ENCODE results near the gene CACNA1D. TPM values are rescaled to one million over a fixed set of nuclear protein-coding genes. Genes with fewer than 3 reads are reported as not detected.

CACNA1D gene
- total and polyA plus RNA-seq, 8 donors: 5.3 to 22.8 (median 11.6) TPM

DNA sequence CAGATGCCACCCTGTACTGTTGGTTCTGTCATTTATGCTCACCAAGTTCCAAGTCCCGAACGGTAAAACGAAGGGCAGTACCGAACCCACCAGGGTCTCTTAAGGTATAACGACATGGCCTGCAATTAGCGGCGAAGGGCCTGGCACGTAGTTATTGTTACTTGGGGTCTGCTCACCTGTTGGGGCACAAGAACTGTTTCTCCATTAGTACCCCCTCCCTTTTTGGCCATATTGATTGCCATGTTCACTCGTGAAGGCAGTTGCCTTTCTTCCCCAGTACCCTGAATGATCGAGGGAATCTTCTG is 352.4 kb downstream of the CACNA1D start:
- Histone ChIP-seq H3K36me3 (no peaks in the 10 kb centered on the region), H3K9me3 (no peaks in the 10 kb centered on the region), H3K4me3 (peak overlapping the region; percentile 18 to 88 (median 78)), H3K27ac (peak overlapping the region in 2 of 4 donors; percentile 95 to 99), H3K27me3 (no peaks in the 10 kb centered on the region), H3K4me1 (peaks cover 24 to 30% (median 27%) of the 10 kb centered on the region in 3 donors)
- 42 to 49% methylated on average over 10 of the region's 10 CpGs for WGBS, 2 donors
- no peak for ATAC-seq
- intact Hi-C loops (cut with DNase I): no loop called here
- DNase-seq: no peak
- no peak for FAIRE-seq
- TF ChIP-seq, protein P1, sequence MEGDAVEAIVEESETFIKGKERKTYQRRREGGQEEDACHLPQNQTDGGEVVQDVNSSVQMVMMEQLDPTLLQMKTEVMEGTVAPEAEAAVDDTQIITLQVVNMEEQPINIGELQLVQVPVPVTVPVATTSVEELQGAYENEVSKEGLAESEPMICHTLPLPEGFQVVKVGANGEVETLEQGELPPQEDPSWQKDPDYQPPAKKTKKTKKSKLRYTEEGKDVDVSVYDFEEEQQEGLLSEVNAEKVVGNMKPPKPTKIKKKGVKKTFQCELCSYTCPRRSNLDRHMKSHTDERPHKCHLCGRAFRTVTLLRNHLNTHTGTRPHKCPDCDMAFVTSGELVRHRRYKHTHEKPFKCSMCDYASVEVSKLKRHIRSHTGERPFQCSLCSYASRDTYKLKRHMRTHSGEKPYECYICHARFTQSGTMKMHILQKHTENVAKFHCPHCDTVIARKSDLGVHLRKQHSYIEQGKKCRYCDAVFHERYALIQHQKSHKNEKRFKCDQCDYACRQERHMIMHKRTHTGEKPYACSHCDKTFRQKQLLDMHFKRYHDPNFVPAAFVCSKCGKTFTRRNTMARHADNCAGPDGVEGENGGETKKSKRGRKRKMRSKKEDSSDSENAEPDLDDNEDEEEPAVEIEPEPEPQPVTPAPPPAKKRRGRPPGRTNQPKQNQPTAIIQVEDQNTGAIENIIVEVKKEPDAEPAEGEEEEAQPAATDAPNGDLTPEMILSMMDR (IDR thresholded peaks at IDR 0.05): no peak

DNA sequence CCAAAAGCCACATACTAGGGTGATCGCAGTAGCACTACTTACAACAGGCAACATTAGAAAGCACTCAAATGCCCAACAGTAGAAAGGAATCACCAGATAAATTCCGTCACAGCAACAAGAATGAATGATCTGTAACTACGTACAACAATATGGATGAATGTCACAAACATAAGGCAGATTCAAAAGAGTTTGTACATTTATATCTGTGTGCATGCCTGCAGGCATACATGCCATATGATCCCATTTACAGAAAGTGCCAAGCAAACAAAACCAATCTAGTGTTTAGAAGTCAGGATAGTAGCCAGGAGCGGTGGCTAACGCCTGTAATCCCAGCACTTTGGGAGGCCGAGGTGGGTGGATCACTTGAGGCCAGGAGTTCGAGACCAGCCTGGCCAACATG is 355.5 kb downstream of the CACNA1D start:
- Histone ChIP-seq H3K27me3 (no peaks in the 10 kb centered on the region), H3K4me1 (peaks cover 0 to 3% (median 2%) of the 10 kb centered on the region in 3 donors), H3K27ac (no peak overlapping the region), H3K36me3 (no peaks in the 10 kb centered on the region), H3K4me3 (no peak overlapping the region), H3K9me3 (no peaks in the 10 kb centered on the region)
- DNase-seq (no peak), FAIRE-seq (no peak), ATAC-seq (no peak)
- intact Hi-C loops (cut with DNase I): no loop called here
- WGBS, 2 donors: 96% methylated on average over 7 of the region's 7 CpGs
- TF ChIP-seq, protein P1 (IDR thresholded peaks at IDR 0.05): no peak

DNA sequence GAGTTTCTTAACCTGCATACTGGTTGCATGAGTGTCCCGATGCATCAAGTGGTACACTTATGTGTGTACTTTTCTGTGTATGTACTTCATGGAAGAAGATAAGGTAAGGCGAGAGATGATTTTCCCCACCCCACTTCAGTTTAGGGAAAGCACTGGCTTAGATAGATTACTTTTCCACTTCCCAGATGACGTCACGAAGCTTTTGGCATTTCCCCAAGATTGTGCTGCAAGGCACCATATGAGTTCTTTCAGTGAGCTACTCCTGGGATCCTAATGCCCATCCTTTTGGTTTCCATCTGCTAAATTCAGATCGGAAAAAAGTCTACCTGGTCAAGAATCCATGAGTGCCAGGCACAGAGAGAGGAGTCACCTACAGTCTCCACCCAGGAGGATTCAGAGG is 356.5 kb downstream of the CACNA1D start:
- intact Hi-C loops (cut with DNase I): no loop called here
- Histone ChIP-seq H3K9me3 (no peaks in the 10 kb centered on the region), H3K27me3 (no peaks in the 10 kb centered on the region), H3K4me1 (no peaks in the 10 kb centered on the region), H3K4me3 (no peak overlapping the region), H3K27ac (no peak overlapping the region), H3K36me3 (no peaks in the 10 kb centered on the region)
- ATAC-seq (peak in 1 of 4 donors; percentile 14), DNase-seq (peak in 4 of 6 donors; percentile 52 to 73 (median 72)), FAIRE-seq (no peak)
- WGBS, 2 donors: 37 to 43% methylated on average over 5 of the region's 5 CpGs
- TF ChIP-seq, protein P1 (IDR thresholded peaks at IDR 0.05): no peak

DNA sequence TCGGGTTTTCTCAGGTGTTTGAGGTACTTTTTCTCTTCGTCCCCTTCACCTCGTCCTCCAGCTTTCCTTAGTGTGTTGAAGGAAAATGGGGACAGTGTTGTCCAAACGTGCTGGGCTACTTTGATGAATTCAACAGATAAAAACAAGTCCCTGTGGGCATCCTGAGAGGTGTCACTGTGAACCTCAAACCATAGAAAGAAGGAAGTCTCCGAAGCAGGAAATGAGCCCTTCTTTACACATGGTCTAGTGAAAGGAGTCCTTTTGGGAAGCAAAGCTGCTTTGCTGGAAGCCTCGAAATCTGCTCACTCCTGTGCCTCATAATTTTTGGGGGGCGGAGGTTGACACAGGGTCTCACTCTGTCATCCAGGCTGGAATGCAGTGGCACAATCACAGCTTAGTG is 362.6 kb downstream of the CACNA1D start:
- TF ChIP-seq, protein P1 (IDR thresholded peaks at IDR 0.05): no peak
- Histone ChIP-seq H3K27me3 (no peaks in the 10 kb centered on the region), H3K9me3 (no peaks in the 10 kb centered on the region), H3K4me1 (no peaks in the 10 kb centered on the region), H3K27ac (no peak overlapping the region), H3K36me3 (peaks cover 0 to 20% (median 0%) of the 10 kb centered on the region in 3 donors), H3K4me3 (no peak overlapping the region)
- WGBS, 2 donors: 66 to 75% methylated on average over 7 of the region's 7 CpGs
- DNase-seq (no peak), FAIRE-seq (no peak), ATAC-seq (no peak)
- intact Hi-C loops (cut with DNase I): no loop called here

DNA sequence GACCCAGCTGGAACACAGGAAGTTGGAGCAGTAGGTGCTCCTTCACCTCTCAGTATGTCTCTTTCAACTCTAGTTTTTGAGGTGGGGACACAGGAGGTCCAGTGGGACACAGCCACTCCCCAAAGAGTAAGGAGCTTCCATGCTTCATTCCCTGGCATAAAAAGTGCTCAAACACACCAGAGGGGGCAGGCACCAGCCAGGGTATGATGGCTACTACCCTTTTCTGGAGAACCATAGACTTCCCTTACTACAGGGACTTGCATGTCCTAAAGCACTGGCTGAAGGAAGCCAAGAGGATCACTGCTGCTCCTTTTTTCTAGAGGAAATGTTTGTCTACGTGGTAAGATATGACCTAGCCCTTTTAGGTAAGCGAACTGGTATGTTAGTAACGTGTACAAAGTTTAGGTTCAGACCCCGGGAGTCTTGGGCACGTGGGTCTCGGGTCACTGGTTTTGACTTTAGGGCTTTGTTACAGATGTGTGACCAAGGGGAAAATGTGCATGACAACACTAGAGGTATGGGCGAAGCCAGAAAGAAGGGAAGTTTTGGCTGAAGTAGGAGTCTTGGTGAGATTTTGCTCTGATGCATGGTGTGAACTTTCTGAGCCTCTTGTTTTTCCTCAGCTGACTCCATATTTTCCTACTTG is 363.8 kb downstream of the CACNA1D start:
- TF ChIP-seq, protein P1 (IDR thresholded peaks at IDR 0.05): no peak
- intact Hi-C loops (cut with DNase I): no loop called here
- ATAC-seq: no peak
- Histone ChIP-seq H3K4me3 (no peak overlapping the region), H3K36me3 (peaks cover 0 to 20% (median 0%) of the 10 kb centered on the region in 3 donors), H3K9me3 (no peaks in the 10 kb centered on the region), H3K4me1 (no peaks in the 10 kb centered on the region), H3K27me3 (no peaks in the 10 kb centered on the region), H3K27ac (no peak overlapping the region)
- no peak for FAIRE-seq
- no peak for DNase-seq
- WGBS, 2 donors: 82 to 88% methylated on average over 7 of the region's 7 CpGs
